Colonic mucosa (tissue), 4 donors: ENCODE data around the gene SLC9A4. TPM values are rescaled to one million over a fixed set of nuclear protein-coding genes. Genes with fewer than 3 reads are reported as not detected.

Source experiments
- DNase-seq: peaks from one replicate; pipeline ENCODE4 v3.0.0-alpha.2; 2020
- H3K27ac ChIP-seq: fragments of 200-600 bp; one replicate; pipeline ENCODE4 v1.8.0; 2021
- H3K27me3 ChIP-seq: fragments of 200-600 bp; one replicate; pipeline ENCODE4 v1.8.0; 2021
- H3K36me3 ChIP-seq: fragments of 200-600 bp; one replicate; pipeline ENCODE4 v1.8.0; 2021
- H3K4me1 ChIP-seq: fragments of 200-600 bp; one replicate; pipeline ENCODE4 v1.8.0; 2021; ENCODE audit warnings: mild to moderate bottlenecking
- H3K4me3 ChIP-seq: fragments of 200-600 bp; one replicate; pipeline ENCODE4 v1.8.0; 2021
- H3K9ac ChIP-seq, 2 donors: one replicate each; pipeline ENCODE4 v1.7.0; 2013; ENCODE audit warnings: control low read depth in 2 of 2, low read depth in 2 of 2, low read length in 2 of 2
- H3K9me3 ChIP-seq: fragments of 200-600 bp; one replicate; pipeline ENCODE4 v1.8.0; 2021
- CTCF ChIP-seq: fragments of 200-600 bp; IDR thresholded peaks from one replicate; pipeline ENCODE4 v1.8.0; 2022; ENCODE audit warnings: antibody characterized with exemption, mild to moderate bottlenecking
- intact Hi-C: fragments of 100-400 bp; cut with DNase I; formaldehyde crosslinking; loops from one replicate; pipeline ENCODE4 v1.14.1; 2022
- total RNA-seq, 2 donors: library from RNA; stranded (reverse); fragmentation: NEBNext Ultra II Directional in 1 of 2; extraction: Animal tissue kit (Norgen Biotek cat#: 25700) in 1 of 2; gene quantifications; one replicate each; pipeline ENCODE4 v1.2.1, GENCODE V29; 2021
- donor health status: healthy.
- donor health status: DM: no; HTN: no; CAD: no.
- donor health status: DM: no; HTN: no; CAD: no.

SLC9A4 gene
- total RNA-seq, 2 donors from 2014 or later = 0.15 TPM; not detected in 1

DNA sequence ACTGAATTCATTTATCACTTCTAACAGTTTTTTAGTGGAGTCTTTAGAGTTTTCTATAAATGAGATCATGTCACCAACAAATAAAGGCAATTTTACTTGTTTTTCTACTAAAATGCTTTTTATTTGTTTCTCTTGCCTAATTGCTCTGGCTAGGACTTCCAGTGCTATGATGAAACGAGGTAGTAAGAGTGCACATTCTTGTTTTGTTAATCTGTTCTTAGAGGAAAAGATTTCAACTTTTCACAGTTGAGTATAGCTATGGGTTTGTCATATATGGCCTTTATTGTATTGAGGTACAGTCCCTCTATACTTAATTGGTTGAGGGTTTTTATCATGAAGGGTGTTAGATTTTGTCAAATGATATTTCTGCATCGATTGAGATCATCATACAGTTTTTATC, 44.5 kb upstream of the SLC9A4 start:
- intact Hi-C loops = no loop called here
- Histone ChIP-seq H3K4me1 (no peaks in the 10 kb centered on the region), H3K9me3 (no peaks in the 10 kb centered on the region), H3K27me3 (no peaks in the 10 kb centered on the region), H3K27ac (no peak overlapping the region), H3K9ac (no peak overlapping the region), H3K4me3 (no peak overlapping the region), H3K36me3 (no peaks in the 10 kb centered on the region)
- no peak for TF ChIP-seq CTCF
- DNase-seq = no peak

GRCh38 chr2:102432386-102432785, 40.6 kb upstream of the SLC9A4 start:
- no peak for TF ChIP-seq CTCF
- intact Hi-C loops = no loop called here
- DNase-seq = no peak
- no peaks in the 10 kb centered on the region for H3K27me3 ChIP-seq
- no peak overlapping the region for H3K9ac ChIP-seq
- no peaks in the 10 kb centered on the region for H3K36me3 ChIP-seq
- H3K4me1 ChIP-seq = no peaks in the 10 kb centered on the region
- no peaks in the 10 kb centered on the region for H3K9me3 ChIP-seq
- H3K27ac ChIP-seq = no peak overlapping the region
- H3K4me3 ChIP-seq = no peak overlapping the region

DNA sequence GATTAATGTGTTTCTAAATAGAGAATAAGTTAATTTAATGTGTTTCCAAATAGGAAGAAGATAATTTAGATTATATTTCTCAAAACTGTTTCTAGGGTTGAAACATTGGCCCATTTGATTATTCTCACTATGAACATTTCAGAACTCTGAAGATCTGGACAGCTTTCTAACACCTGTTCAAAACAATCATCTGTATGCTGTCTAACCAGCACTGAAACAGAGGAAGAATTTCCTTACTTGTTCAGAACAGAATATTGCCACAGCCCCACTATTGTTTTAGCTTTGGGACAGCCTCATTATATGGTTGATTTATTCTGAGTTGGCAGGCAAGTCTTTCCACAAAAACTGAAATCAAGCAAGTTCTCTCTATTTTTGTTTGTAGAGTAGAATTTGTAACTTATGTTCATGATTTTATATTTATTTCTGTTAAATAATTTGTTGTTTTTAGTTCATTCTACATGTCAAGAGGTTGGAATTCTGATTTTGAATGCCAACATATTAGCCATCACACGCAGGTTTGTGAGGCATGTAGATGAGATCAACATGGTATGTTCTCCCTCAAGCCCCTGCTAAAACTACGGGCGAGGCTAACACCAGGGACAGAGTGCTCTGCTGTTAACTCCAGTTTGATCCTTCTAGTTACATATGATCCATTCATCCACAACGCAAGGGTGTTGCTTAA, 38.9 kb upstream of the SLC9A4 start:
- H3K9ac ChIP-seq = no peak overlapping the region
- H3K4me1 ChIP-seq = no peaks in the 10 kb centered on the region
- no peaks in the 10 kb centered on the region for H3K27me3 ChIP-seq
- H3K4me3 ChIP-seq = no peak overlapping the region
- H3K27ac ChIP-seq = no peak overlapping the region
- no peak for TF ChIP-seq CTCF
- H3K36me3 ChIP-seq = no peaks in the 10 kb centered on the region
- intact Hi-C loops = no loop called here
- no peaks in the 10 kb centered on the region for H3K9me3 ChIP-seq
- no peak for DNase-seq

GRCh38 chr2:102434655-102435381, 38.2 kb upstream of the SLC9A4 start:
- no peak for TF ChIP-seq CTCF
- no peak overlapping the region for H3K9ac ChIP-seq
- no peak overlapping the region for H3K4me3 ChIP-seq
- intact Hi-C loops = loop anchor here (5.0 kb wide), 1 partner anchor 188 kb away; no protein-coding TSS in a partner anchor
- no peaks in the 10 kb centered on the region for H3K9me3 ChIP-seq
- no peaks in the 10 kb centered on the region for H3K27me3 ChIP-seq
- no peaks in the 10 kb centered on the region for H3K4me1 ChIP-seq
- no peak for DNase-seq
- H3K27ac ChIP-seq = no peak overlapping the region
- no peaks in the 10 kb centered on the region for H3K36me3 ChIP-seq

DNA sequence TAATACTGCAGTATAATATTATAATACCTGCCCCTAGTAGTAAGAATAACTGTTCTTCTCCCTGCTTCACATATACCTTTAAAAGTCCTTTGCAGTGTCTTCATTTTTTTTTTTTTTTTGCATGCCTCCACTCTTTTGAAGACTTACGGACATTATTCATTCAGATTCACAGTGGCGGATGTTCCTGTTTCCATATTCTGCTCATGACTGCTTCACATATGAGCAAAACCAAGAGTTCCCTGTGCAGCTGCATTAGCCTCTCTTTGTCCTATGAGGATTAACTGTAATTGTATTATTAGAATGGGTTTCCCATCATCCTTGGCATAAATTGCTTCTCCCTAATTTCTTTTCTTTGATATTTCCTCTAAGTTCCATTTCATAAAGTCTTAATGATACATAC, 37.3 kb upstream of the SLC9A4 start:
- no peak for TF ChIP-seq CTCF
- Histone ChIP-seq H3K4me1 (no peaks in the 10 kb centered on the region), H3K9me3 (no peaks in the 10 kb centered on the region), H3K4me3 (no peak overlapping the region), H3K9ac (no peak overlapping the region), H3K27ac (no peak overlapping the region), H3K27me3 (no peaks in the 10 kb centered on the region), H3K36me3 (no peaks in the 10 kb centered on the region)
- DNase-seq = no peak
- intact Hi-C loops = loop anchor here (5.0 kb wide), 1 partner anchor 188 kb away; no protein-coding TSS in a partner anchor
